G401 (cell line): ENCODE results near the gene CCNL2. TPM values are rescaled to one million over a fixed set of nuclear protein-coding genes. Genes with fewer than 3 reads are reported as not detected.

ENCODE experiments used
- DNase-seq: peaks from one replicate; pipeline ENCODE4 v3.0.0-alpha.2; 2015; ENCODE audit warnings: low spot score
- in situ Hi-C: cut with HindIII; loops from 2 replicates; pipeline ENCODE4 v1.10.0; 2016; ENCODE audit warnings: low sequenced_read_pairs, mixed read lengths
- total RNA-seq: library from RNA; depleted of rRNA; stranded (reverse); fragments of >200 nt; shearing (Covaris generic); gene quantifications from 2 replicates; pipeline ENCODE4 v1.2.3, GENCODE V29; 2014

The CCNL2 gene
- total RNA-seq, 1 experiment from 2014 or later = 105 TPM

DNA sequence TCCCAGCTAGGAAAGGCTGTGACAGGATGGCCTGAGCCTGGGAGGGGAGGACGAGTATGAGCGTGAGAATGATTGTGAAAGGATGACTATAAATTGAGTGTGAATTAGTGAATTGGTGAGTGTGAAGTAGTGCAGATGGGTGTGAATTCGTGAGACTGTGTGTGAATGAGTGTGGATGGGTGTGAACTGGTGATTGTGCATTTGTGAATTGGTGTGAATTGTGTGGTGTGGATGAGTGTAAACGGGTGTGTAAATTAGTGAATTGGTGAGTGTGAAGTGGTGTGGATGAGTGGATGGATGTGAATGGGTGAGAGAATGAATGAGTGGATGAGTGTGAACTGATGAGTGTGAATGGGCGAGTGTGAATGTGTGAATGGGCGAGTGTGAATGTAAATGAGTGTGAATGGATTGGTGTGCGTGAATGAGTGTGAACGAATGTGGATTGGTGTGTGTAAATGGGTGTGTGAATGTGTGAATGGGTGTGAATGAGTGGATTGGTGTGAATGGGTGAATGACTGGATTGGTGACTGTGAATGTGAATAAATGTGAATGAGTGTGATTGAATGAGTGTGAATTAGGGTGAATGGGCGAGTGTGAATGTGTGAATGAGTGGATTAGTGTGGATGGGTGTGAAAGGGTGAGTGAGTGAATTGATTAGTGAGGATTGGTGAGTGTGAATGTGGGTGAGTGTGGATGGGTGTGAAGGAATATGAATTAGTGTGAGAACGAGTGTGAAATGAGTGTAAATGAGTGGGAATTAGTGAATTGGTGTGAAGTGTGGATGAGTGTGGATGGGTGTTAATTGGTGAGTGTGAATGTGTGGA, 33.0 kb downstream of the CCNL2 start:
- in situ Hi-C loops = no loop called here
- DNase-seq = no peak

DNA sequence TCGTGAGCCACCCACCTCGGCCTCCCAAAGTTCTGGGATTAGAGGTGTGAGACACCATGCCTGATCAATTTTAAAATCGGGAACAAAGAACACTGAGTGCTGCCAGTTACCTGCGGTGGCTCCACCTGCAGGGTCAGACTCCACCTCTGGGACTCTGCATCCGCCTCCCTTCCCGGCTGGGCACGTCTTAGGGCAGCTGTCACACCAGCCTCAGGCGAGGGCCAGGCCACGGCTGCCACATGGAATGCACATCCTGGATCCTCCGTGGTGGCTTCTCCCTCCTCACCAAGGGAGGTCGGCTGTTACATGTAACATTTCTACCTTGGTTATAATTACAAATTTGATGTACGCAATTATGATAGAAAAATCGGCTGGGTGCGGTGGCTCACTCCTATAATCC, 34.9 kb downstream of the CCNL2 start:
- DNase-seq = no peak
- in situ Hi-C loops = no loop called here

DNA sequence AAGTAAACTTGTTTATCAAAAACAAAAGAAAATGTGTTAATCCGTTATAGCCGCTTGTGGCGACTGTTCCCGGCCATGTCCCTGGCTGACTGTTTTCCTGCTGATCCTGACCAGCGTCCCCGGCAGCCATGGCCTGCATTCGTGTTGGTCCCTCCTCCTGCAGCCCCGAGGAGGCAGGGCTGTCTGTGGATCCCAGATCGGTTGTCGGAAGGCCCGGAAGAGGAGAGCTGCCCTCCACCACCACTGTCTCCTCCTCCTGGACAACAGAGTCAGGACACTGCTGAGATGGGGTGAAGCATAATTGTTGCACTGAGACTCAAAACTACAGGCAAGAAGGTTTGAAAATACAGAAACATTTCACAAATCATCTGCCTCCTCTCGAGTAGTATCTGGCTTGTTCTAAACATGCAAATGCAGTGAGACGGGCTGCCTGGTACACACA, 37.1 kb downstream of the CCNL2 start:
- in situ Hi-C loops = no loop called here
- DNase-seq = no peak

- in situ Hi-C loops = no loop called here
- DNase-seq = no peak
These were observed 37.7 kb downstream of the CCNL2 start for GRCh38 chr1:1361233-1361981.

DNA sequence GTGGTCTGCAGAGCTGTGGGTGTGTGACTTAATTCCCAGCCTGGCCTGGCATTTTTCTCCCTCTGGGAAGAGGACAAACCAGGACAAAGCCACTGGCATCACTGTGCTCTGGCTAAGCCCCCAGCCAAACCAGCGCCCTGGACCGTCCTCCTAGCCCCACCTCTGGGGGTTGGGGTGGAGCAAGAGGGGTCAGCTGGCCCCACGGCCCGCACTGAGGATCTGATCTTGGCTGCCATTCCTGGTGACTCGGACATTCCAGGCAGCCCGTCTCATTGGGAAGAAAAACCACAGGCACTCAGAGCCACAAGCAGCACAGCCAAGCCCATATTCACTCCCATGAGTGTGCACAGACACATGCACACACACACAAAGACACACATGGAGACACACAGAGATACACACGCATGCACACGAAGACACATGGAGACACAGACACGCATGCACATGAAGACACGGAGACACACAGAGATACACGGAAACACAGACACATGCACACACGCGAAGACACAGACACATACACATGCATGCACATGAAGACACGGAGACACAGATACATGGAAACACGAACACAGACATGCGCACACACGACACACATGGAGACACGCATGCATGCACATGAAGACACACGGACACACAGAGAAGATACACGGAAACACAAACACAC, 38.5 kb downstream of the CCNL2 start:
- in situ Hi-C loops = no loop called here
- no peak for DNase-seq

DNA sequence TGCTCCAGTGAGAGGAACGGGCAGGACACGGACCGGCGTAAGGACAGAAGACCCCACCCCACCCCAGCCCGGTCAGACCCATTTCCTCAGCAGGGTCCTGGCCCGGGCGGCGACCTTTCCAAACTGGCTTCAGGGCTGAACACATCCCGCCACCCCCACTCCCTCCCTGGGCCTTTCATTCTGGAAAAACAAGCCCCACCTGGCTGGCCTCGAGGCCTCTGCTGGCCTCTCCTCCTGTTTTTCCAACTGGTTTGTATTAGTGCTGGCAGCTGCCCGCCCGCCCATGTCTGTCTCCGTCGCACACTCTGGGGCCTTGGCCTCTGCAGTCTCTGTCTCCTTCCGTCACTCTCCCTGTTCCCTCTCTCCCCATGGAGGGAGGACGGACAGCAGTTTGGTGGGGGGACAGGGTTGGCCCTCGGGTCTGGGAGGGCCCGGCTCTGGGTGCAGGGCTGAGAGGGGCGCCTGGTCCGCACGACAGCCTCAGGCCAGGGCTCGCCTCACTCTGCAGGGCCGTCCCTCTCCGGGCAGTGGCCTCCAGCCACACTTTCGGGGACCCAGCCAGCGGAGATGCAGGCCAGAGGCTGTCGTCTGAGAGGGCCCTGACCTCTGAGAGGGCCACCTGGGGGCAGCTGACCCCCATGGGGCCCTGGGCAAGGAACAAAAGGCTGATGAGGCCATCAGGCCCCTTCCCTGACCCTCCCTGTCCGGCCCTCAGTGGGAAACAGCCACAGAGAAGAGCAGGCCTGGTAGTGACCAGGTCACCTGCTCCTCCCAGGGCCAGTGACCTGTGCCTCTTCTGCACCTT, 39.3 kb downstream of the CCNL2 start:
- DNase-seq = no peak
- in situ Hi-C loops = no loop called here

DNA sequence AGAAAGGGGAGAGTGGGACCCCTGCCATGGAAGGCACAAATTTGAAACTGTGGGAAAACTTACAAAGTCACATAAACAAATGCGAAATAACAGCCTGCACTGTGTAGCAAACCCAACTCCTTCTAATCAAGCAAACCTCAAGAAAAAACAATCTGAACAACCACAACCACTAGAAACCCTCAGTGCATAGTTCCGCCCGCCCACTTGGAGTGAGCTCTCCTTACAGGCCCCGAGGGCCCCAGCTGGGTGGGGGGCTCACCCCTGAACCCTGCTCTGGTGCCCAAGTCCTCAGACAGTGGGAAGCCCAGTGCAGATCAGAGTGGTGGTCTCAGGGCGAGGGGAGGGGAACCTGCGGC, 39.8 kb downstream of the CCNL2 start:
- in situ Hi-C loops = no loop called here
- no peak for DNase-seq

GRCh38 chr1:1358433-1359271, 40.5 kb downstream of the CCNL2 start, which contains the start of gene MXRA8:
MXRA8 (minus strand) TSS chr1:1358555; CDS start chr1:1358504, 51 bp downstream.
- in situ Hi-C loops = no loop called here
- DNase-seq = no peak

GRCh38 chr1:1357871-1358432, 41.2 kb downstream of the CCNL2 start:
- in situ Hi-C loops = no loop called here
- no peak for DNase-seq

DNA sequence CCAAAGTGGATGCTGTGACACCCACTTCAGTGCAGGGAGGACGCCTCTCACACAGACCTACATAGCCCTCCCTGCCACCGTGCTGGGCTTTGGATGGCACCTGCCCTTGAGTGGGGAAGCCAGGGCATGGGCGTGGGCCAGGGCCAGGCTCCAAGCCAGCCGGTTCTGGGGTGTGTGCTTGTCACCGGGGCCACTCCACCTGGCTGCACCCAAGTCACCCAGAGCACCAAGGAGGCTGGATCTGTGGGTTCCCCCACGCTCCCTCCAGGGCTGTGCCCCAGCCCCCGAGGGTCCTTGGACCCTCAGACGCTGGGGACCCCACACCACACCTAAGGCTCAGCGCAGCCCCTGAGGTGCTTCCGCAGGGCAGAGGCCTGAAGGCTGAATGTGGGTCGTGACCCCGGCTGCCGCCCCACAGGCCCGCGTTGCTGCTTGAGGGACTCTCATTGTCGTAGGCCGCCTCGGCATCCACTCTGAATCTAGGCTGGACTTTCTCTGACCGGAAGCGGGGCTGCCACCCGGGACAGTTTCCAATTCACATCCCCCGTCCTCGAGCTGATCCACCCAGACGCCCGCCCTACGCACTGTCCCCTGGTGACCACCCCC, 42.2 kb downstream of the CCNL2 start:
- in situ Hi-C loops = no loop called here
- no peak for DNase-seq

DNA sequence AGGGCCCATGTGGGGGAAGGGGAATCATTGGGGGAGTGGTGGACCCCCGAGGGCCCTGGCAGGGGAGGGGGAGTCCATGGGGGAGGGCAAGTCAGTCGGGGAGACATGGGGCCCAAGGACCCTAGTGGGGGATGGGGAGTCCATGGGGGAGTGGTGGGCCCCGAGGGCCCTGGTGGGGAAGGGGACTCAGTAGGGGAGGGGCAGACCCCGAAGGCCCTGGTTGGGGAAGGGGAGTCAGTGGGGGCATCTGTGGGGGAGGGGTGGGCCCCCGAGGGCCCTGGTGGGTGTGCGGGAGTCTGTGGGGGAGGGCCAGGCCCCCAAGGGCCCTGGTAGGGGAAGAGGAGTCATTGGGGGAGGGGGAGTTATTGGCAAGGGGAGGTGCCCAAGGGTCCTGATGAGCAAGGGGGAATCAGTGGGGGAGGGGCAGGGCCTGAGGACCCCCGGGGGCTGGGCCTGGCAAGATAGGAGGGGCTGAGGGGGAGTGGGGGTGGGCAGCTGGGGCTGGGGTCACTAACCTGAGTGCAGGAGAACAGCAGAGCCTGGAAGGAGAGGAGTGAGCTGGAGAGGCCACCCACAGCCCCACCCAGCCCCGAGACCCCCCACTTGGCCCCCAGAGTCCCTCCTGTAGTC, 42.9 kb downstream of the CCNL2 start:
- in situ Hi-C loops = no loop called here
- DNase-seq = no peak

DNA sequence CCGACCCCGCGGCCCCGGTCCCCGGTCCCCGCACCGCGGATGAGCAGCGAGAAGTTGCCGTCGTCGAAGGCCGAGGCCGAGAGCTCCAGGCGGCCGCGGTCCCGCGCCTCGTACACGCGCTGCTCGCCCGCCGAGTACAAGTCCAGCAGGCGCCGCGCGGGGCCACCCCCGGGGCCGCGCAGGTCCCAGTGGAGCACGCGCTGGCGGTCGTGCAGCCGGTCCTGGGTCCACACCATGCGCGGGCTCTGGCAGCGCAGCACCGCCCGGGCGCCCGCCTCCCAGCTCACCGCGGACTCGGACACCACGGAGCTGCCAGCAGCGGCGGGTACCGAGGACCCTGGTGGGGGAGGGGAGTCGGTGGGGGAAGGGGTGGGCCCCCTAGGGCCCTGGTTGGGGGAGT, 43.7 kb downstream of the CCNL2 start:
- in situ Hi-C loops = no loop called here
- DNase-seq = no peak

DNA sequence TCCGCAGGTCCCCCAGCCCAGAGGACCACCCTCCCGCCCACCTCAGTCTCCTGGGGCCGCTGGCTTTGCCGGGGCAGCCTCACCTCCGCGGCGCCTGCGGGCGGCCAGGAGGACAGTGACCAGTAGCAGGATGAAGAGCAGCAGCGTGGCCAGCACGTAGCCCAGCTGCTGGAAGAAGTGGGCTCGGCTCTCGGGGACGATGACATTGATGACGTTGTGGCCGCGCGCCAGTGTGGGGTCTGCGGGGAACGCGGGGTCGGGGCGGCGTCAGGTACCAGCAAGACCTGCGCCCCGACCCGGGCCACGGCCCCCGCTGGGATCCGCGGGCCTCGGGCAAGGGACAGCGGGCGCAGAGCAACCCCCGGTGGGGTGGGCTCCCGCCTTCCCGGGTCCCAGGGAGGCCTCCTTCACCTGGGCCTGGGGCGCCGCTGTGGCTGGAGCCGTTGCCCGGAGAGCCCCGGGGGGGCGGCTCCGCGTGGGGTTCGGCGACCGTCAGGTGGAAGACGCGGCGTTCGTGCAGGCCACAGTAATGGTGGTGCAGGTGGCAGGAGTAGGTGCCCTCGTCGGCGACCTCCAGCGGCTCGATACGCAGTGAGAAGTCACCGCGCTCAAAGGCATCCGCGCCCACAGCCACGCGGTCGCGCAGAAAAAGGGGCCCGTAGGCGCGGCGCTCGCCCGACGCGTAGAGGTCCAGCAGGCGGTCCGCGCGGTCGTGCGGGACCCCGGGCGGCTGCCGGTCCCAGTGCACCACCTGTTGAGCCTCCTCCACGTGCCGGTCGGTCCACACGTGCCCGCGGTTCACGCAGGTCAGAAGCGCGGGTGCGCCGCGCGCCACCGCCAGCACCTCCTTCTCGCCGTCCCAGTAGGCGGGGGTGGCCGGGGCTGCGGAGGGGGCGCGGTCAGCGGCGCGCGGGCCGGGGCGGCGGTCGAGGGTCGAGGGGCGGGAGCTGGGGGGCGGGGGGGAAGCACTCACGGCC, 44.6 kb downstream of the CCNL2 start:
- no peak for DNase-seq
- in situ Hi-C loops = no loop called here

DNA sequence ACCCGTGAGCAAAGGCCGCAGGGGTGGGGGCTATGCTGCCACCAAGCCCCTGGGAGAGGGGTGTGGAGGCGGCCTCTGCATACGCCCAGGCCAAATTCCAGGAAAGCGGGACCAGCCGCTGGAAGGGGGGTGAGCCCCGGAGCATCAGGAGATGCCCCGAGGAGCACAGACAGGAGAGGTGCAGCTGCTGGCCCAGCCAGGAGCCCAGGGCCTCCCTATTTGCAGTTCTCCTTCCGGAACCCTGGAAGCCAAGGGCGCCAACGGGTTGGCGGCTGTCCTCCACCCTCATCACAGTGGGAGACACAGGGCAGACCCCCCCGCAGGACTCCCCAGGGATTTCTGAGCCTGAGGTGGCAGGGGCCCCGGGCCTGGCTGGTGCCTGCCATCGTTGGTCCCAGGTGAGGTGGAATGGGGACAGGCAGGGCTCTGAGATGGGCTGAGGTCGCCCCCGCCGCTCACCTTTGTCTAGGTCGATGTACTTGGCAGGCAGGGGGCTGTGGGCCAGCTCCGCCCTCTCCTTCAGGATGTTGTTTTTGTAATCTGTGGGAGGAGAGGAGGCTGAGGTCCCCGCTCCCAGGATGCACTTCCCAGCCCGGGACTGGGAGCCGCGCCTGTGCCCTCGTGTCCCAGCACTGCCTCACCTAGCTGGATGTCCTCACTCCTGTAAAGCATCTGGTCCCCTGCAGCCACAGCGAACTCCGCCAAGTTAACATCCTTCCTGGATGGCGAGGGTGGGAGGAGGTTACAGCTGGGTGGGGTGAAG, 45.6 kb downstream of the CCNL2 start:
- no peak for DNase-seq

GRCh38 chr1:1352786-1353388, 46.2 kb downstream of the CCNL2 start:
- DNase-seq = no peak
- in situ Hi-C loops = no loop called here

More for the DNA sequence above, 45.6 kb downstream of the CCNL2 start:
- in situ Hi-C loops = no loop called here
